PC-3 (cell line): ENCODE data around the gene CAPN5. TPM values are rescaled to one million over a fixed set of nuclear protein-coding genes. Genes with fewer than 3 reads are reported as not detected.
A peak's percentile ranks its signal among the peaks of the same experiment; 100 is the strongest.

ENCODE experiments used
- ATAC-seq: fragments of 200-7000 bp; cut with Tn5 transposase; 2 replicates; pipeline ENCODE4 v1.9.1; 2020; ENCODE audit warnings: mild to moderate bottlenecking, moderate library complexity
- BruUV-seq: library from RNA; stranded (reverse); fragments of 400-500 nt; replicated peaks from 2 replicates; lab custom pipeline; 2021; lab: Mats Ljungman, UMichigan
- CTCF ChIA-PET: fragments of 300-600 bp; sonication (Branson Sonifier 250); formaldehyde crosslinking; loops from one replicate; lab custom pipeline; 2022; ENCODE audit warnings: antibody characterized with exemption; lab: Charles Lee
- POLR2A ChIA-PET: fragments of 300-600 bp; sonication (Branson Sonifier 250); formaldehyde crosslinking; loops from one replicate; lab custom pipeline; 2022; ENCODE audit warnings: antibody characterized with exemption; ENCODE audit not compliant: unreplicated experiment; lab: Charles Lee
- DNase-seq: peaks from one replicate; pipeline ENCODE4 v3.0.0-alpha.2; 2015
- H2AFZ ChIP-seq: fragments of 300-600 bp; sonication (generic); 2 replicates; pipeline ENCODE4 v1.6.0; 2016; ENCODE audit warnings: antibody characterized with exemption, low read length
- H3F3A ChIP-seq: fragments of 300-600 bp; sonication (generic); one replicate; pipeline ENCODE4 v1.6.0; 2017; ENCODE audit warnings: antibody characterized with exemption, low read length, control low read depth, mild to moderate bottlenecking; ENCODE audit not compliant: unreplicated experiment
- H3K27ac ChIP-seq: fragments of 300-600 bp; sonication (generic); 2 replicates; pipeline ENCODE4 v1.5.1; 2016; ENCODE audit warnings: mild to moderate bottlenecking, low read length
- H3K27me3 ChIP-seq: fragments of 300-600 bp; sonication (generic); 2 replicates; pipeline ENCODE4 v1.6.1; 2016; ENCODE audit warnings: low read length, mixed read lengths
- H3K36me3 ChIP-seq: fragments of 300-600 bp; sonication (generic); 2 replicates; pipeline ENCODE4 v1.6.1; 2016; ENCODE audit warnings: low read depth, mixed run types, low read length, mixed read lengths
- H3K4me1 ChIP-seq: fragments of 300-600 bp; sonication (generic); 2 replicates; pipeline ENCODE4 v1.5.1; 2016; ENCODE audit warnings: low read length; ENCODE audit not compliant: insufficient read depth
- H3K4me2 ChIP-seq: fragments of 300-600 bp; sonication (generic); 2 replicates; pipeline ENCODE4 v1.6.0; 2016; ENCODE audit warnings: low read length
- H3K4me3 ChIP-seq: fragments of 300-600 bp; sonication (generic); 2 replicates; pipeline ENCODE4 v1.5.1; 2016; ENCODE audit warnings: mild to moderate bottlenecking, low read length, mixed read lengths
- H3K79me2 ChIP-seq: fragments of 300-600 bp; sonication (generic); 2 replicates; pipeline ENCODE4 v1.6.1; 2017; ENCODE audit warnings: low read length, mixed read lengths
- H3K9ac ChIP-seq: fragments of 300-600 bp; sonication (generic); 2 replicates; pipeline ENCODE4 v1.6.0; 2016; ENCODE audit warnings: mild to moderate bottlenecking, low read length
- H3K9me2 ChIP-seq: fragments of 300-600 bp; sonication (generic); replicated peaks from 2 replicates; pipeline ENCODE4 v1.6.1; 2016; ENCODE audit warnings: mixed run types, low read length, mixed read lengths
- H3K9me3 ChIP-seq: fragments of 300-600 bp; sonication (generic); 2 replicates; pipeline ENCODE4 v1.6.1; 2016; ENCODE audit warnings: low read length, mixed read lengths
- H4K20me1 ChIP-seq: fragments of 300-600 bp; sonication (generic); 2 replicates; pipeline ENCODE4 v1.6.1; 2016; ENCODE audit warnings: low read length, mixed read lengths
- EZH2 ChIP-seq: fragments of 300-600 bp; sonication (generic); IDR thresholded peaks from one replicate; pipeline ENCODE4 v1.6.1; 2017; ENCODE audit warnings: antibody characterized with exemption, mild to moderate bottlenecking, low read length; ENCODE audit not compliant: unreplicated experiment
- EZH2phosphoT487 ChIP-seq: fragments of 300-600 bp; sonication (generic); IDR thresholded peaks from 2 replicates; pipeline ENCODE4 v1.6.1; 2018; ENCODE audit warnings: mild to moderate bottlenecking, antibody characterized with exemption, low read length, borderline replicate concordance
- intact Hi-C: fragments of 100-400 bp; cut with micrococcal nuclease; formaldehyde crosslinking; loops from 2 replicates; pipeline ENCODE4 v1.9.0; 2023
- total RNA-seq: library from RNA; depleted of rRNA; stranded (reverse); fragments of >200 nt; gene quantifications from 2 replicates; pipeline ENCODE4 v1.2.3, GENCODE V29; 2014
- TF ChIP-seq, protein P1 (sequence below): fragments of 300-600 bp; sonication (generic); conservative IDR thresholded peaks from 2 replicates; pipeline ENCODE4 v1.5.1; 2017; ENCODE audit warnings: antibody characterized with exemption, low read depth, mild to moderate bottlenecking, low read length

CAPN5 gene
- total RNA-seq, 1 experiment from 2014 or later: 6.3 TPM

DNA sequence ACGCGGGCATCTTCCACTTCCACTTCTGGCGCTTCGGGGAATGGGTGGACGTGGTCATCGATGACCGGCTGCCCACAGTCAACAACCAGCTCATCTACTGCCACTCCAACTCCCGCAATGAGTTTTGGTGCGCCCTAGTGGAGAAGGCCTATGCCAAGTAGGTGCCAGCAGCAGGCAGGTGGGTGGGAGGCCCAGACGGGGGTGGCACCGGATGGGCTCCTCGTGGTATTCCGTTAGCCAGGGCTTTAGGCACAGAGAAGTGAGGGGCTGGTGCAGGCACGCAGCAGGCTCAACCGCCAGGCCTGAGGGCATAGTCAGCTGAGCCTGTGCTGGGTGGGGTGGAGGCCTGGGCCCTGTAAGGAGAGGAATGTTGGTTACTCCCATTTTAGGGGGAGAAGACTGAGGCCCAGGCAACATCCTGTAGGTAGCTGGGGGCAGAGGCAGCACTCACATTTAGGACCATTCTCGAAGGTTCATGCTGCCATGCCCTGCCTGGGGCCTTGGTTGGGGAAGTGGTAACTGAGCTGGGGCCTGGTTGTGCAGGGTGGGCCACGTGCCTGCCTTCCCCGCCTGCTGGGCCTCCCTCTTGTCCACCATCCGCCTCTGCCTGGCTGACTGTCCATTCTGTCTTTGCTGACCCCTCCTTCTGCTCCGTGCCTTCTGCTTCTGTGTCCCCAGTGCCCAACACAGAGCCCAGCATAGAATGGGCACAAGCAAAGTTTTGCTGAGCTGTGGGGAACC is 46.0 kb downstream of the CAPN5 start:
- no peak overlapping the region for H3K27ac ChIP-seq
- BruUV-seq: no TSS peak
- H2AFZ ChIP-seq: no peak overlapping the region
- POLR2A ChIA-PET: no interaction called here
- H3K9ac ChIP-seq: no peak overlapping the region
- no peak for TF ChIP-seq EZH2
- TF ChIP-seq, protein P1, sequence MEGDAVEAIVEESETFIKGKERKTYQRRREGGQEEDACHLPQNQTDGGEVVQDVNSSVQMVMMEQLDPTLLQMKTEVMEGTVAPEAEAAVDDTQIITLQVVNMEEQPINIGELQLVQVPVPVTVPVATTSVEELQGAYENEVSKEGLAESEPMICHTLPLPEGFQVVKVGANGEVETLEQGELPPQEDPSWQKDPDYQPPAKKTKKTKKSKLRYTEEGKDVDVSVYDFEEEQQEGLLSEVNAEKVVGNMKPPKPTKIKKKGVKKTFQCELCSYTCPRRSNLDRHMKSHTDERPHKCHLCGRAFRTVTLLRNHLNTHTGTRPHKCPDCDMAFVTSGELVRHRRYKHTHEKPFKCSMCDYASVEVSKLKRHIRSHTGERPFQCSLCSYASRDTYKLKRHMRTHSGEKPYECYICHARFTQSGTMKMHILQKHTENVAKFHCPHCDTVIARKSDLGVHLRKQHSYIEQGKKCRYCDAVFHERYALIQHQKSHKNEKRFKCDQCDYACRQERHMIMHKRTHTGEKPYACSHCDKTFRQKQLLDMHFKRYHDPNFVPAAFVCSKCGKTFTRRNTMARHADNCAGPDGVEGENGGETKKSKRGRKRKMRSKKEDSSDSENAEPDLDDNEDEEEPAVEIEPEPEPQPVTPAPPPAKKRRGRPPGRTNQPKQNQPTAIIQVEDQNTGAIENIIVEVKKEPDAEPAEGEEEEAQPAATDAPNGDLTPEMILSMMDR: 0 out of 2 replicates have a peak, but pooled peaks have one; percentile 27
- H3K4me3 ChIP-seq: no peak overlapping the region
- H3K4me2 ChIP-seq: no peak overlapping the region
- CTCF ChIA-PET: interaction anchor here (0.6 to 1.1 kb wide), 2 partner anchors 65 to 404 kb away, joined by 3 read pairs; no protein-coding TSS in a partner anchor
- H3K9me2 ChIP-seq: no peaks in the 10 kb centered on the region
- H3K36me3 ChIP-seq: no peaks in the 10 kb centered on the region
- no peaks in the 10 kb centered on the region for H3K9me3 ChIP-seq
- peaks cover 39% of the 10 kb centered on the region for H3K4me1 ChIP-seq
- H3K79me2 ChIP-seq: no peaks in the 10 kb centered on the region
- intact Hi-C loops: loop anchor here (1.0 to 10.0 kb wide), 2 partner anchors 66 to 308 kb away; no protein-coding TSS in a partner anchor
- H3F3A ChIP-seq: no peaks in the 10 kb centered on the region
- no peaks in the 10 kb centered on the region for H4K20me1 ChIP-seq
- H3K27me3 ChIP-seq: no peaks in the 10 kb centered on the region
- ATAC-seq (no peak), DNase-seq (no peak)

DNA sequence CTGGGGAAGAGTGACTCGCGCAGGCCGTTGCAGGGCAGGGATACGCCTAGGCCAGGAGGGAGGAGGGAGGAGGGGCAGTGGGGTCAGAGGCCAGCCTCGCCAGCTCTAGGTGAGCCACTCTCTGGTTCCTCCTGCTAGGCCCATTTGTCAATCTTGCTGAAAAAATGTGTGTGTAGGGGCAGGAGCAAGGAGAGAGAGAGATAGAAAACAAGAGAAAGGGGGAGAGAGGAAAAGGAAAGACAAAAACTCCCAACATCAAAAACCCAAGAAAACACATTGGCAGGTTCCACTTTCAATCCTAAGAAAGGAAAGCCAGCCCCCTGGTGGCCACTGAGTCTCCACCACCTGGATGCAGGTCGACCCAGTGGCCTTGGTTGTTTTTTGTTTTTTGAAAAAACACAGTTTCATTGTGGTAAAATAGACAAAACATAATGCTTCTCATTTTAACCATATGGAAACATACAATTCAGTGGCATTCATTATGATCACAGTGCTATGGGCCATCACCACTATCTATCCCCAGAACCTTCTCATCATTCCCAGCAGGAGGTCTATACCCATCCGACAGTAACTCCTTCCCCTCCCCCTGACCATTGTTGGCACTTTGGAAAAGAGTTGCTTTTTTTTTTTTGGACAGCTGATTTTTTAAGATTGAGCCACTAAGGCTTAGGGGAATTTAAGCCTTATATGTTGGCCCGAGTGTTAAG is 46.8 kb downstream of the CAPN5 start:
- ChIA-PET CTCF (interaction anchor here (0.7 kb wide), 1 partner anchor 214 kb away, joined by 6 read pairs; no protein-coding TSS in a partner anchor), POLR2A (no interaction called here)
- Histone ChIP-seq H3K9ac (no peak overlapping the region), H3K27me3 (no peaks in the 10 kb centered on the region), H3K79me2 (no peaks in the 10 kb centered on the region), H3K4me3 (no peak overlapping the region), H3K4me2 (no peak overlapping the region), H3K4me1 (peaks cover 33% of the 10 kb centered on the region), H3F3A (no peaks in the 10 kb centered on the region), H3K36me3 (no peaks in the 10 kb centered on the region), H2AFZ (no peak overlapping the region), H4K20me1 (no peaks in the 10 kb centered on the region), H3K9me3 (no peaks in the 10 kb centered on the region), H3K27ac (no peak overlapping the region), H3K9me2 (no peaks in the 10 kb centered on the region)
- ATAC-seq (peak; percentile 45), DNase-seq (peak; percentile 67)
- intact Hi-C loops: loop anchor here (1.0 to 10.0 kb wide), 2 partner anchors 66 to 309 kb away; no protein-coding TSS in a partner anchor
- TF ChIP-seq EZH2 (no peak), EZH2phosphoT487 (no peak)
- TF ChIP-seq, protein P1: peak; percentile 88
- BruUV-seq: no TSS peak

DNA sequence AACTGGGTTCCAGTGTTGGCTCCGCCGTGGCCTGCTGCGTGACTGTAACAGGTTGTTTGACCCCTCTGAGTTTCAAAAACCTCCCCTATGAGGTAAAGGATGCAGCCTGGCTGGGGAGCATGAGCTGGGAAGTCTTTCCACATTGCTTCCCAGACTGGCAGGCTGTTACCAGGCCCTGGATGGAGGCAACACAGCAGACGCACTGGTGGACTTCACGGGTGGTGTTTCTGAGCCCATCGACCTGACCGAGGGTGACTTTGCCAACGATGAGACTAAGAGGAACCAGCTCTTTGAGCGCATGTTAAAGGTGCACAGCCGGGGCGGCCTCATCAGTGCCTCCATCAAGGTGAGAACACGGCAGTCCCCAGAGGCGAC is 47.3 kb downstream of the CAPN5 start:
- ATAC-seq (no peak), DNase-seq (no peak)
- TF ChIP-seq EZH2phosphoT487 (no peak), EZH2 (no peak)
- TF ChIP-seq, protein P1: no peak
- H3K36me3 ChIP-seq: no peaks in the 10 kb centered on the region
- H3K79me2 ChIP-seq: no peaks in the 10 kb centered on the region
- ChIA-PET CTCF (interaction anchor here (0.7 kb wide), 1 partner anchor 215 kb away, joined by 6 read pairs; no protein-coding TSS in a partner anchor), POLR2A (no interaction called here)
- no peak overlapping the region for H3K4me2 ChIP-seq
- intact Hi-C loops: loop anchor here (10.0 kb wide), 1 partner anchor 309 kb away; no protein-coding TSS in a partner anchor
- no peaks in the 10 kb centered on the region for H4K20me1 ChIP-seq
- no peak overlapping the region for H3K27ac ChIP-seq
- no peak overlapping the region for H2AFZ ChIP-seq
- no peak overlapping the region for H3K4me3 ChIP-seq
- no peaks in the 10 kb centered on the region for H3F3A ChIP-seq
- no peaks in the 10 kb centered on the region for H3K27me3 ChIP-seq
- peaks cover 28% of the 10 kb centered on the region for H3K4me1 ChIP-seq
- H3K9me3 ChIP-seq: no peaks in the 10 kb centered on the region
- BruUV-seq: no TSS peak
- no peaks in the 10 kb centered on the region for H3K9me2 ChIP-seq
- H3K9ac ChIP-seq: no peak overlapping the region
